Vagina (tissue), 2 donors: ENCODE measurements around the gene ADAMTS9.

Source experiments
- CTCF ChIP-seq, 3 experiments: fragments of 450-650 bp in 2 of 3; fragments of 200-600 bp in 1 of 3; sonication (generic) in 1 of 3; IDR thresholded peaks; one replicate each; pipeline ENCODE4 v1.5.1; 2017 to 2019; ENCODE audit warnings: antibody characterized with exemption in 3 of 3, mild to moderate bottlenecking in 2 of 3, moderate library complexity in 2 of 3
- POLR2A ChIP-seq, 2 donors: fragments of 450-650 bp; IDR thresholded peaks; one replicate each; pipeline ENCODE4 v1.6.1; 2017; ENCODE audit warnings: antibody characterized with exemption in 2 of 2, mild to moderate bottlenecking in 2 of 2, moderate library complexity in 2 of 2

DNA sequence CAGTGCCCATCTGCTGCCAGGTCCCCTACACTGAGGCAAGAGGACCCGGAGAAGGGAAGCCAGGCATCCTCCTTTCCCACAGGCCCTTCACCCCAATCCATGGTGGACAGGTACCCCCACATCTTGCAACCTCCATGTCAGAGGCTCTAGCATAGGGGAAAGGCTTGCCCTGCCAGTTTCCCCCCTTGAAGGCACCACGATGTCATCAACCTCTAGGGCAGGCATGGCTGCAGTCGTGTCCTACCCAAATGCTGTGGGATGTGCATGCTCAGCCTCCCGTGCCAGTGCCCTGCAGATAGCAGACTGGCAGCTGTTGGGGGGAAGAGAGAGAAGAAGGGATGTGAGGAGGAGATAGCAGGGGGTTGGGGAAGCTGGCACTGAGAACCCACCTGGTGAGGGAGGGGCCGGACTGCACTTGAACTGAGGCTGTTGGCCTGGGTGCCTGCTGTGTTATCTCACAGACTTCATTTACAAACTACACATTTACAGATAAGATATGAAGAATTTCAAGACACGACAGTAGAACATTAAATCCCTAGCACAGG is 197.5 kb downstream of the ADAMTS9 start:
- TF ChIP-seq CTCF (IDR thresholded peaks at IDR 0.05) (no peak), POLR2A (IDR thresholded peaks at IDR 0.05) (no peak)
